HG02870 (cell line): ENCODE results near the gene DSTYK.

Source experiments
- ATAC-seq: cut with Tn5 transposase; IDR thresholded peaks from one replicate; pipeline ENCODE4 v1.9.1; 2021; ENCODE audit warnings: mild to moderate bottlenecking, moderate library complexity; ENCODE audit not compliant: unreplicated experiment

The DSTYK gene

DNA sequence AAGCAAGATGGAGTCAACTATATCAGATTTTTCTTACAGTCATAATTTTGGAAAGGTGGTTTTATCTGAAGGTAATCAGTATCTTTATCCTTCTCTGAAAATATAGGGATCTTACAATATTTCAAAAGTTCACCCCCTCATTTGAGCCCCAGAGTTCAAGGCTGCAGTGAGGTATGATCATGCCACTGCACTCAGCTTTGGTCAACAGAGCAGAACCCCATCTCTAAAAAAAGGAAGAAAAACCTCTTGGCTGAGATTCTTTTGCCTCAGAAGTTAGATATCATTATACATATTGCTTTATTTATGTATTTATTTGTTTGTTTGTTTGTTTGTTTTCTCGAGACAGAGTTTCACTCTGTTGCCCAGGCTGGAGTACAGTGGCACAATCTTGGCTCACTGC, 78.2 kb downstream of the DSTYK start:
- ATAC-seq = no peak

DNA sequence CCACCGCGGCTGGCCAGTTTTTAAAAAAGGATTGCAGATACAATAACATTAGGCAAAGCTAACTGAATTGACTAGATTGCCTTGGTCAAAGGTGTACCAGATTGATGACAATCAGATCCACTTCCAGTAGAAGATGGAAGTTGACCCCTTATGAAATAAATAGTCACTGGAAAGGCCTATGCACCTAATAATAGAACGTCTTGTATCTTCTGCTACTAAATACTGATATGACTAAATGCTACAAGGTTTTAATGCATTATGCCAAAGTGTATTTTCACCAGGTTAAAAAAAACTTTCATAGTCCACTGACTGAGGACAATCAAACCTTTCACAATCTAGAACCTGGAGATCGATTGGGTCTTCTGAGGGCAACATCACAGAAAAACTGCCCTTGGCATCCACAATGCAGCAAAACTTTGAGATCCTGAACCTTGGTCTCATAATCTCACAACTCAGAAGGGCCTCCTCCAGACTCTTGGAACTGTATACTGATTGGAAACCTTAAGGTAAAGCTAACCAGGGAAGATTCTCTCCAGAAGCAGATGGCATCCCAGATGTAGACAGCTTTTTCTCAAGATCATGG, 82.0 kb downstream of the DSTYK start:
- ATAC-seq = no peak

DNA sequence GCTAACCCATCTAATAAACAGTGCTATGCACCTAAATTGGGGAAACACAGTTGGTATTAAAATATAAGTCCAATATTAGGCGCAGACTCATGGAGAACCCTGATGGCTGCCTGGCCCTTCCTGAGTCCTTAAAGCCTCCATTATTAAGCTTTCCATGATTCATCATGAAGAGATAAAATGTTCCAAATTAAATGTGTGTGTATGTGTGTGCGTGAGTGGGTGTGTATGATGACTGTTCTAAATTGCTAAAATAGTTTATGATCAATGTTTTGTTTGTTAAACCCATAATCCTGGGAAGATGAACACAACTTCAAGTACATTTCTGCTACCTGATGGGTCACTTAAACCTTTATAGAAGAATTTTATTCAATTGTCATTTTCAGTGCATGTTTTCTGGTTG, 83.5 kb downstream of the DSTYK start:
- ATAC-seq = no peak

DNA sequence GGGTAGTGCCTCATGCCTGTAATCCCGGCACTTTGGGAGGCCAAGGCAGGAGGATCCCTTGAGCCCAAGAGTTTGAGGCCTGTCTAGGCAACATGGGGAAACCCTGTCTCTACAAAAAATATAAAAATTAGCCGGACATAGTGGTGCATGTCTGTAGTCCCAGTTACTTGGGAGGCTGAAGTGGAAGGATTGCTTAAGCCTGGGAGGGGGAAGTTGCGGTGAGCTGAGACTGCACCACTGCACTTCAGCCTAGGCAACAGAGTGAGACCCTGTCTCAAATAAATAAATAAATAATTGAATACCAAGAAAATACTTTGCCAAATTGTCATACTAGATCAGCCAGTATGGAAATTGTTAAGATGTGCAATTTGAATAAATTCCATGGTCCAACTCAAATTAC, 83.9 kb downstream of the DSTYK start:
- no peak for ATAC-seq

DNA sequence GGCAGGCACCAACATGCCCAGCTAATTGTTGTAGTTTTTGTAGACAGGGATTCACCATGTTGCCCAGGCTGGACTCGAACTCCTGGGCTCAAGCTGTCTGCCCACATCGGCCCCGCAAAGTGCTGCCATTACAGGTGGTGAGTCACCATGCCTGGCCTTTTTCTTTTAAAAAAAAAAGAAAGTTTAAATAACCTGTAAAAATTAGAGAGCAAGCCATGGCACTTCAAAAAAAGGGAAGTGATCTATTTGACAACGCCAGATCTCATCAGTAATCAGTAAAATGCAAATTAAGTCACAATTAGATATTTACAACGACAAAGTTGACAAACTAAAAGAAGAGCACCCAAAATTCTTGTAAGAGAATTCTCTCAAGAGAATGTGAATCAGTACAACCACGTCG, 86.8 kb downstream of the DSTYK start:
- no peak for ATAC-seq

DNA sequence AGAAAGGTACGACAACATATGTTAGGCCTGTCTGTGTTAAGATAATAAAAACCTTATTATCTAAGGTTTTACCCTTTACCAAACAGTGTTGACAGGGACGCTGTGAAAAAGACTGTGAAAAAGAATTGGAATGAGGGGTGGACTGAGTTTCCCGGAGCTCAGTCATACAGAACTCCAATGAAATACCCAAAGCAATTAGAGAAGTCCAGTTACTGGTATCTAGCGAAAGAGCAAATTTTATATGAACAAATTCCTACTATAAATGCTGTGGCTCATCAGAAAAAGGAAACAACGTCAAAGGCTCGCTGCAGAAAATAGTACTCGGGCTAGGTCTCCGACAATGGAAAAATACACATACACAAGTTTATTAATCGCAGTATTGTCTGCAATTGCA, 89.0 kb downstream of the DSTYK start:
- no peak for ATAC-seq

DNA sequence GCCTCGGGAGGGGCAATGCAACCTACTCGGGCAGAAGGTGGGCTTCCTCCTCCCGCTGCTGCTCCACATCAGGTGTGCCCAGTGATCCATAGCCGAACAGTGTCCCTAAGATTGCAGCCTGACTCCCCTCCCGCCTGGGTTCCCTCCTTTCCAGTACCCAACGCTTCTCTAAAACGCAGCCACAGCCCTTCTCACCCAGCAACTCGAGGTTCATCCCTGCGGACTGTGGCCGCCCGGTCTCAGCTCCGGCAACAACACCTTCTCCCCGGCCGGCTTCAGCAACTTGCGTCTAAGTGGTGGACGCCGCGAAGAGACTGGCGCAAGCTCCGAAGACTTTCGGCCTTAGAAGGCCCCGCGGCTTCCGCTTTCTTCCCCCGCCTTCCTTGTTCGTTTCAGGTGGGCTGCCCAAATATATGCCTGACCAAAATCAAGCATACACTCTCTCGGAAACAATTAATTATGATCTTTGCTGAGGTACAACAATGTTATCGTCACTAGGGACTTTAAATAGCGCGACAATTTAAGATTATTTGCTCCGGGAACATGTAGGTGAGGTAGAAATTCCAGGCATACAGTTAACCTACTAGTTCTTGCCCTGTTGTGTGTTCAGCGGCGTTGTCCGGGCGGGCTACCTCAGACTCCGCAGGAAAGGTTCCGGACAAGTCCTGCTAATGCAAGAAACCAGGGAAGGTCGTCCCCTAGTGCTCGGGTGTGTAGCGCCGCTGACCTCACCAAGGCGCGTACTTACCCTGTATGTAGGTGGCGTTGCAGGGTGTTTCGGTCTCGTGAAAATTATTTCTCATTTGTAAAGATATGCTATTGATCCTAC, 89.6 kb downstream of the DSTYK start, which contains the start of gene RBBP5:
RBBP5 (minus strand) TSS at position 319 of the 829 bp plus-strand sequence; CDS start at position 214, 105 bp downstream.
- peak; percentile 88 for ATAC-seq

DNA sequence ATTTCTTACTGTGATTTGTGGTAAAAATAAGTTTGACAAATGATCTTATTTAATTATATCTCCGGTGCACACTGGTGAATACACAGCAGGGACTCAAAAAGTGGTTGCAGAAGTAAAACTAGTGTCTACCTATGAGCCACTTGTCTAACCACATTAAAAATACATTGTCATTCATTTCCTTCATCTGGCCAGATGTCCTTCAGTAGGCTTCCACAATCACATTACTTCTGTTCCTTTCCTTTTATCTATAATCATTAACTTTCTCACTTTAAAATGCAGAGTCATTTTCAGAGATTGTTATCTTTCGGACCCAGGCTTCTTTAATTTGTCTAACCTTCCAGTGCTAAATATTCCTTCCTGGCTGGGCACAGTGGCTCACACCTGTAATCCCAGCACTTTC, 92.8 kb downstream of the DSTYK start:
- ATAC-seq = no peak

DNA sequence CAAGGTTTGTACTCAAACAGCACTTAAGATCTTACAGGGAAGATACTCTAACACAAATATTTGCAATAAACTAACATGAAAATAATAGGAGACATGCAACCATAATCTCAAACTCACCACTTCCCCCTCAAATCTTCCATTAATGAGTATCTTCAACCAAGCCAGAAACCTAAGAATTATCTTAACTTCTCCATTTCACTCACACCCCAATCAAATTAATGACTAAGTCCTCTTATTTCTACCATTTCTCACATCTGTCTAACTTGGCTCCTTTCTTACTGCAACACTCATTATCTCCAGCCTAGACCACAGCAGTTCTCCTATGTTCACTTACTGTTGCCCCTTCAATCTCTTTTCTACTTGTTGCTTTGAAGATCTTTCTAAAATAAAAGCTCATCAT, 100.1 kb downstream of the DSTYK start:
- ATAC-seq = no peak

DNA sequence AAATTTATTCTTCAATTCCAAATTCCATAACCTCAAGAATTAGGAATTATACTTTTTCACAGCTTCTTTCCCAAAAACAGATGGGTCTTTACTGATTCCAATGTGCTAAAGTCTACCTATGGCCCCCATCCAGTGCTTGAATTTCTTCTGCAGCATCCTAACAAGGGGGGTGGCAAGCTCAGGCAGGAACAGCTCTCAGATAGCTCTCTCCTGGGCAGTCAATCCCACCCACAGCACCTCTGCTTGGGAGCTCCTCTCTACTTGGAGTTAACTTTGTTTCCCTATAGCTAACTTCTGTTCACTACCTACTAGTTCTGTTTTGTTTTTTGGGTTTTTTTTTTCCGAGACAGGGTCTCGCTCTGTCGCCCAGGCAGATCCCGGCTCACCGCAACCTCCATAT, 101.8 kb downstream of the DSTYK start:
- ATAC-seq = no peak

DNA sequence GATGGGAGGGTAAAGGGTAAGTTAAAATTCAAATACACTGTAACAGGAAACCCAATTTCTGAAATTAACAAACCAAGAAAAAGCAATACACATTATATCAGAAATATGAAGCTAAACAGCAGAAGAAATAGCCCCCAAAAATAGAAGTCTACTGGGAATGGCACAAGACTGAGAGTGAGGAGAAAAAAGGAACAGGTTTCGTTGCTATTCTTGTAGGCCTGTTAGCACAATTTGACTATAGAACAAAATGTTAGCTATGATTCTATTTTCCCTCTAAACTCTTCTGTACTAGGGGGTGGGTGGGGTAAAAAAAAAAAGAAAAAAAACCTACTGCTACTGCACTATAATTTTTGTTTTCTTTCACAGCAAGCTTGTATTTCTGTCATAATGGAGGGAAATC, 102.2 kb downstream of the DSTYK start:
- no peak for ATAC-seq

DNA sequence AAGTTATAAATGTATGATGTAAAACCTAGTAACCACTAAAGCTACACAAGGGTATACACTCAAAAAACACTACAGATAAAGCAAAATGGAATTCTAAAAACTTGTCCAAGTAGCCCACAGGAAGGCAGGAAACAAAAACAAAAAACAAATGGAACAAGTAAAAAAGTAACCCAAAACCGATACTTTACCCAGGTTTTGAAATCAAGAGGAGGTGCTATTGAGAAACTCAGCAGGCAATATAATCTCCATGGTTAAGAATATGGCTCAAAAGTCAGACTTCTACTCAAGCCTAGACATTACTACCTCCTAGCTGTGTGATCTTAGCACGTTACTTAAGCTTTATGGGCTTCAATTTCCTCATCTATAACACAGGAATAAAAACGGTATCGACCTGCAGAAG, 103.0 kb downstream of the DSTYK start:
- no peak for ATAC-seq

DNA sequence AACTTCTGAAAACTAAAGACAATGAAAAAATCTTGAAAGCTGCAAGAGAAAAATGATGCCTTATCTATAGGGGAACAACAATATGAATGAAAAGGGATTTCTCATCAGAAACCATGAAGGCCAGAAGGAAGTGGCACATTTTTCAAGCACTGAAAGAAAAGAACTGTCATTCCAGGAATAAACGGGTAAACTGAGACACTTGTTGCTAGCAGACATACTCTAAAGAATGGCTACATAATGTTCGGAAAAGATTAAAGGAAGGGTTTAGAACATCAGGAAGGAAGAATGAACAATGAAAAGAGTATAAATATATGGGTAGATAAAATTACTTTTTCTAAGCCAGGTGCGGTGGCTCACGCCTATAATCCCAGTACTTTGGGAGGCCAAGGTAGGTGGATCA, 104.2 kb downstream of the DSTYK start:
- no peak for ATAC-seq

DNA sequence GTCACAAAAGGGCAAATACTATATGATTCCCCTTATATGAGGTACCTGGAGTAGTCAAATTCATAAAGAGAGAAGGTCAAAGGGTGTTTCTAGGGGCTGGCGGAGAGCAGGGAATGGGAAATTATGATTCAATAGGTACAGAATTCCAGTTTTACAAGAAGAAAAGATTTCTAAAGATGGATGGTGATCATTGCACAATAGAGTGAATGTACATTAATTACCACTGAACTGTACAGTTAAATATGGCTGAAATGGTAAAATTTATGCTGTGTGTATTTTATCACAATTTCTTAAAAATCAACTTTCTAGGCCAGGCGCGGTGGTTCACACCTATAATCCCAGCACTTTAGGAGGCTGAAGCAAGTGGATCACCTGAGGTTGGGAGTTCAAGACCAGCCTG, 109.1 kb downstream of the DSTYK start:
- ATAC-seq = no peak

DNA sequence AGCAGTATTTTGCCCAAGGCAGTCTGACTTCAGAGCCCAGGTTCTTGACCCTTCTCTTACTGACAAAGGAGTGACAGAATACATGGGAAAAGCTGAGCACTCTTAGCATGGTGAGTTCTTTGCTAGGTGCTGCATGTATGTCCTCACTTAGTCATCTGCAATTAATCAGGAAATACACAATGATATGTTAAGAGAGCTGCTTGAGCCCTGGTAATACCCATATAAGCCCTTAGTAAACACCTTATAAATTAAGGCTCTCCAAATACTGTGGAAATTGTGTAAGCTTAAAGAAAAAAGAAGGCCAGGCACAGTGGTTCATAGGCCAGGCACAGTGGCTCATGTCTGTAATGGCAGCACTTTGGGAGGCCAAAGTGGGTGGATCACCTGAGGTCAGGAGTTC, 113.3 kb downstream of the DSTYK start:
- no peak for ATAC-seq

DNA sequence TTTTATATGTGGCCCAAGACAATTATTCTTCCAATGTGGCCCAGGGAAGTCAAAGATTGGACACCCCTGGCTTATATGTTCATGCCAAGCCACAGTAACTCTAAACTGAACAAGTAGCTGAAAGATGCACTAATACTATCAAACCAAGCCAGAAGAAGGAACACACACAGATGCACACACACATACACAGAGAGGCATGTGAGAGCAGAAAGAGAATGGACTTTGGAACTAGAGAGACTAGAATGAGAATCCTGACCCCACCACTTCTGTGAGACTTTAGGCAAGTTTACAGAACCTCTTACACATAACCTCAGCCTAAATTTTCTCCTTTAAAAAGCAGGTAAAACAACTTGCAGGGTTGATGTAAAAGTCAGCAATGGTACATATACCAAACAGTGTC, 116.1 kb downstream of the DSTYK start:
- ATAC-seq = no peak
